HG02885 (cell line): ENCODE measurements around the gene ATL2.
"Not testable (repeated sequence)": the region's sequence is repeated elsewhere in the genome, so short reads cannot be mapped to it uniquely, and the experiment has no call there.

Experiments
- ATAC-seq: cut with Tn5 transposase; IDR thresholded peaks from one replicate; pipeline ENCODE4 v1.9.1; 2021; ENCODE audit warnings: mild to moderate bottlenecking; ENCODE audit not compliant: unreplicated experiment, poor library complexity

ATL2 gene

DNA sequence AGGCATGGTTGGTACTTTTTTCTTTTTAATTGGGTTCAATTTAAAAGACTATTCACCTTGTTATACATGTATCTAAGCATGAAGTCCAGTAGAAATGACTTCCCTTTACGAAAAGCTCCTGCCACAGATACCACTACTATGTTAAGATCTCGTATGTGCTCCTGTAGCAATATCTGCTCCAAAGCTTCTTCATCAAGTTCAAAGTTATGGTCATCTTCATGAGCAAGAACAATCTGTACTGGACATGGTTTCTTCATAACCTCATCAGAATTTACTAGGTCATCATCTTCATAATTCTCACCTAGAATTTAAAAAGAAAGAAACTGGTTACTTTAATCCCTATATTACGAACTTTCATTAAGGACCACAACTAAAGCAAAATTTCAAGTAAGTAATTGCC, 33.9 kb downstream of the ATL2 start:
- ATAC-seq: no peak

DNA sequence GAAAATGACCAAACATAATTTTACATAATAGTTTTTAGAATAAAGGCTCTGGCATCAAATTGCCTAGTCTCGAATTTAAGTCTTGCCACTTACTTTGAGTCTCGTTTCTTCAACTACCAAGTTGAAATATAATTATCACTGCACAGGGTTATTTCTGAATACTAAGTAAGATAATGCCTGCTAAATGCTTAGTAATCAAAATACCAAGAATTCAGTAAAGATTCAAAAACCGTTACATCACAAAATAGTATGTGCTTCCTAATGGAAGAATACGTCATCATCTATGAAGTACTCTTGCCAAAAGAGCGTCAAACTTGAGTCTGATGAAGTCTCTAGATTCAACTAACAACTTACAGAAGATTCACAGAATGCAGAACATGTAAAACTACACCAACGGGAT, 40.5 kb downstream of the ATL2 start:
- ATAC-seq: no peak

DNA sequence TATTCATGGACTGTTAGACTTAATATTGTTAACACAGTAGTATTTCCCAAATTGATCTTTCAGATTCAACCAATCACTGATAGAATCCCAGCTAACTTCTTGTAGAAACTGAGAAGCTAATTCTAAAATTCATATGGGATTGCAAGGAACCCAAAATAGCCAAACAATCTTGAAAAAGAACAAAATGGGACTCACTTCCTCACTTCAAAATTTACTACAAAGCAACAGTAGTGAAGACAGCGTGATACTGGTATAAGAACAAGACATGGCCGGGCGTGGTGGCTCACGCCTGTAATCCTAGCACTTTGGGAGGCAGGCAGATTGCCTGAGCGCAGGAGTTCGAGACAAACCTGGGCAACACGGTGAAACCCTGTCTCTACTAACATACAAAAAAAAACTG, 46.3 kb downstream of the ATL2 start:
- no peak for ATAC-seq

DNA sequence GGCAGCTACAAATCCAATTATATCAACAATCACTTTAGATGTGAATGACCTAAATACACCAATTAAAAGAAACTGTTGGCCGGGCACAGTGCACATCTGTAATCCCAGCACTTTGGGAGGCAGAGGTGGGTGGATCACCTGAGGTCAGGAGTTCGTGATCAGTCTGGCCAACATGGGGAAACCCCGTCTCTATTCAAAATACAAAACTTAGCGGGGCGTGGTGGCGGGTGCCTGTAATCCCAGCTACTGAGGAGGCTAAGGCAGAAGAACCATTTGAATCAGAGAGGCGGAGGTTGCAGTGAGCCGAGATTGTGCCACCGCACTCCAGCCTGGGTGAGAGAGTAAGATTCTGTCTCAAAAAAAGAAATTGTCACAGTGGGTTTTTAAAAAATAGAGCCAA, 49.5 kb downstream of the ATL2 start:
- ATAC-seq: no peak

DNA sequence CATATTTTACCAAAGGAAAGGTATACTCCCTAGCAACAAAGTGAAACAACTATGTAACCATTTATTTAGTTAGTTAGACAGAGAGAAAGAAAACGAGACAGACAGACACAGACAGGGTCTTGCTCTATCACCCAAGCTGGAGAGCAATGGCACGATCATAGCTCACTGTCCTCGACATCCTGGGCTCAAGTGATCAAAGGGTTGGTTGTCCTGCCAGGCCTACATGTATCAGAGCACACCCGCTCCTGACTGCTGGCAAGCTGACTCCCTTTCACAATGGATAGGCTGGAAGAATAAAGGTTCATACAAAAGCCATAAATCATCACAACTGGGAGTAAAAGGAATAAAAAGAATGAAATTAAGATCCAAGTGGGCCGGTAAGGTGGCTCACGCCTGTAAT, 53.5 kb downstream of the ATL2 start:
- no peak for ATAC-seq

DNA sequence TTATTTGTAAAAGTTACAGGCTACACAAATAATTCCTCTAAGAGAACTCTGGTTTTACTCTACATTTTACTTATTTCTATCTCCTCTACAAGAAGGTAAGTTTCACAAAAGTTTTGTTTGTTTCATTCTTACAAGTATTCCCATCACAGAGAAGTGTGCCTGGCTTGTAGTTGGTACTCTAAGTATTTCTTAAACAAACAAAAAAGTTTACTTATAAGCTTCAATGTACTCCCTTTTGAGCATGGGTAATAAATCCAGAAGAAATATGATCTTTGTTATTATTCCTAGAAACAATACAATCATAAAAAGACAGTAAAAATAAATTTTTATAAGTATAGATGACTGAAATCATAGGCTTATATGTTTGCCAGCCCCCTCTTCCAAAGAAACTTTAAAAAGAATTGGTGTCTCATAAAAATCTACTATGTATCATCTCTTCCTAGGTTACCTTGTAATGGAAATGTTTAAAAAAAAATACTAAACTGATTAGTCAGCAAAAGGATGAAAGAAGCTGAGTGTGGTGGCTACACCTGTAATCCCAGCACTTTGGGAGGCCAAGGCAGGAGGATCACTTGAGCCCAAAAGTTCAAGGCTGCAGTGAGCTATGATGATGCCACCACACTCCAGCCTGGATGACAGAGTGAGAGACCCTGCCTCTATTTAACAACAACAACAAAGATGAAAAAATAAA, 54.7 kb downstream of the ATL2 start:
- ATAC-seq: no peak

GRCh38 chr2:38319240-38319639, 57.8 kb downstream of the ATL2 start:
- ATAC-seq: not testable (repeated sequence)

- ATAC-seq: no peak
Observed at GRCh38 chr2:38317725-38318124, 59.3 kb downstream of the ATL2 start.

GRCh38 chr2:38315707-38316333, 61.3 kb downstream of the ATL2 start:
- no peak for ATAC-seq

DNA sequence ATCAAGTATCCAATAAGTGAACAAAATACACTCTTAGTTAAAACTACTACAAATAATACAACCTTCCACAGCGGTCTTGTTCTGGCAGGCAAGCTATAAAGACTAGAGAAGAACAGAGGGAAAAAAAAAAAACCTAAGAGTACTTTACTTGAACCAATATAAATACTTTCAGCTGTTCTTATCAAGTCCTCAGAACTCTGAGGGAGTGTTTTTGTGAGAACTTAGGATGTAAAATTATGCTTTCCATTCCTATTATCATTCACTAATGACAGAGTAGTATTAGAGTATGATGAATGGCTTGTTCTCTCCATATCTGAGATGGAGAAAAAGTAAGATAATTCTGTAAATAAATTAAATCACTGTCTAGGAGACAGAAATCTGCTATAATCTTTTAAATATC, 68.3 kb downstream of the ATL2 start:
- no peak for ATAC-seq

GRCh38 chr2:38301969-38302702, 74.9 kb downstream of the ATL2 start:
- ATAC-seq: peak; percentile 32

- ATAC-seq: peak; percentile 67
Observed at GRCh38 chr2:38301340-38301968, 75.6 kb downstream of the ATL2 start.

GRCh38 chr2:38298539-38298938, 78.5 kb downstream of the ATL2 start:
- ATAC-seq: no peak

DNA sequence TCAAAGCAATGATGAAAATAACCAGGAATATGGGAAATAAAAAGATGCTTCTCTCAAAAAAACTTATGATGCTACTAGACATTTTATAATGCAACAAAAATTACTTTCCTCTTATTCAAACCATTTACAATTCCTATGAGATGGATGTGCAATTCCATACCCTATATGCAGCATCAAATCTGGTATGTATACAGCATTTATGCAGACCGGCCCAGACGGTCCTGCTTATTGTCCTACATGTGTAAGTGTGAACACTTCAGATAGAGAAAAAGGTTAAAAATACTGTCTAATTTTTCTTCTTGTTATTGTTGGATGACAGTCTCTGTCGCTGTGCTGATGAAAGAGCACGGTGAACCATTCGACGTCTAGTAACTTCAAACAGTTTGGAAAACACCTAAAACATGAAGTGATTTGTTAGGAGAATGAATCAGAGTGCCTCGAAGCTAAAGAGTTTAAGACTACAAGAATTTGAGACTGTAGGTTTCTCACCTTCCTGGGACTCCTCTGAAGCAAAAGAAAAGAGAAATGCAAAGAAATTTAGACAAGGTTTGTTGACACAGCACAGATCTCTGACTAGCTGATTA, 80.8 kb downstream of the ATL2 start:
- no peak for ATAC-seq

GRCh38 chr2:38294597-38294996, 82.5 kb downstream of the ATL2 start:
- ATAC-seq: no peak

DNA sequence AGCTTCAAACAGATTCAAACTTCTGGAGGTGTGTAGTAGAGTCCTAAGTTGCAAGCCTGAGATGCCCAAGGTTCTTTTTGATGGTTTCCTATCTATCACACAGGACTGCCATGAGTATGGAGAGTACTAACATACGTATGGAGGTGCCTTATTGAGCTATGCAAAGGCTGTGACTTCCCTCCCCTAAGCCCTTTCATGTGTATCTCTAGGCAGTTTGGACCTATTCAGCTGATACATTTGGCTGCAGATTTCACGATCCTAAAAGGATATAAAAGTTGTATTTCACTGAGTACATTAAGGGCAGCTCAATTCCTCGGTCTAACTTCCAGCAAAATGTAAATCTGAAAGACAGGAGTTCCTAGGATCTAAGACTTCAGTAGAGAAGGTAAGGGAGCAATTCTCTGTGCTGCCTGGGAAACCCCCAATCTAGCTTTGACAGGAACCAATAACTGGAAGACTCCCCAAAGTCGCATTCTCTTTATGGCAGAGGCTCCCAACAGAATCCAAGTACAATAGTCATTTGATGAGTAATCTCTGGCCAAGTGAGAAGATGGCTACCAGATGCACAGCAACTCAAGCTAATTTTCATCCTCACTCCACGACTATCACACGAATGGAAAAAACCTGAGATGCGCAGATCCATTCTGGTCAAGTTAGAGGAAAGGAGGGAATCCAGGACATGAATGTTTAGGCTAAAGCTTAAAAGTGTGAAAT, 83.8 kb downstream of the ATL2 start:
- ATAC-seq: no peak

DNA sequence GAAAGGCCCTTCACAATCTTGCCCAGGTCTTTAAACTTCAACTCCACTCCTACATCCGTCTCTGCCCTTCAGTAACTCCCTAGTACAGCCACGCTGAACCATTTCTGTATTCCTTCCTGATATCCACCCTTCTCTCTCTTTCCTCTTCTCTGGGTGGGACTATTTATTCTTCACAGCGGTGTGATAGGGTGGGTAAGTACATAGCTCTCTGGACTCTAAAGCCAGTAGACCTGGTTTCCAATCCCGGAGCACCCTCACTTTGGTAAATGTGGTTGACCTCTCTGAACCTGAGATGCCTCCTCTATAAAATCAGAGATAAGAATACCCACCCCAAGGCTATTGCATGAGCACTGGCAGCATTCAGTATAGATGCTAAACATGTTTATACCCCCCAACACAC, 86.7 kb downstream of the ATL2 start:
- no peak for ATAC-seq

DNA sequence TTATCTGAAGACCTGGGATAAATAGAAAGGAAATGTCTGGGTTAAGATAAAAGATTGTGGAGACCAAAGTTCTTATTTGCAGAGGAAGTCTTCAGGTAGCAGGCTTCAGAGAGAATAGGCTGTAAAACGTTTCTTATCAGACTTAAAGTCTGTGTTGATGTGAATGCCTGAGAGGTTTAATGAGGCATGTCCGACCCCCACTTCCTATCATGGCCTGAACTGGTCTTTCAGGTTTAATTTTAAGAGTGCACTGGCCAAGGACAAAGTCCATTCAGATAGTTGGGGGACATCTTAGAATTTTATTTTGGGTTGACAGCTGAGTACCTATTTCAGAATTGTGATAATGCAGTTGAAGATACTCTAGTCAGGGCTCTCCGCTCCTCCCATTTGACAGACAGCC, 92.1 kb downstream of the ATL2 start:
- no peak for ATAC-seq

DNA sequence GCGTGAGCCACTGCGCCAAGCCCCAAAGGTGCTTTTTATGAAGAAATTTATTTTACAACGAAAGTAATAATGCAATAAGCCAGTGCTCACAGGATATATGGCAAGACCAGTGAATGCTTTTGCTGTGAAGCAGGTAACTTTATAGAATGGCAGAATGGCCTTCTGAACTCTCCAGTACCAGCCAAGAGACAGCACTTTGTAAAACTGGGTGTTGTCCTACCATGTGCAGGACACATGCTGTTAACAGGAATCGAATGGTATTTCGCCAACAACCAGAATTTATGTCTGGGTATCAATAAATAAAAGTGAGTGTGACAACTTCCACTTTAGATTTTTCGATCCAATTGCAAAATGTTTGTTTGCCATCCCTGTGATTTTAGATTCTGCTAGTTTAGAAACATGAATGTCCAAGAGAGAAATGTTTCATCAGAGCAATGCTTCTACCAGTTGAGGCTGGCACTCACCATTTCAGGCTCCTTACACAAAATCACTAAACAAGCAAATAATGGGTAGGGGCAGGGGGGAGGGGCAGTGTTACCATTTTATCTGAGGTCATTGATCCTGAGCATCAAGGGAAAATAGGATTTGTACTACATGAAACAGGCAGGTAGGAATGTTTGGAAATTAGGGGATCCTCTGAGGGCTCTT, 95.9 kb downstream of the ATL2 start:
- no peak for ATAC-seq

GRCh38 chr2:38279201-38279600, 97.9 kb downstream of the ATL2 start:
- no peak for ATAC-seq
